ENCODE data around the gene FAM180A.

DNA sequence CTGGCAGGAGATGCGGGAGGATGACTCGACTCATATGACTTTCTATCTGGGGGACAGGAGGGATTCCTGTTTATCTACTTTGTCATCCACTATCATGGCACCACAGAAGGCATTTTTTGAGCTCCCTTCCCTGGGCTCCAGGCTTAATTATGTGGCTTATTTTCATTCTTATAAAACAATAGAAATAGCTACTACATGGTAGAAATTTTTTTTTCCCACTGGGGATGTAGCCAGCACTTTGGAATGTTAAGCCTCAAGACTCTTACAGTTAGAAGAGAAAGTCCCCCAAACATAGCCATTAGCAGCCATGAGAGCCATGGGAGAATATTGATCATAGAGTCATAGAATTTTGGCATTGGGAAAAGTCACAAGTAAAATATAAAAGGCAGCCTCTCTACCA, 14.6 kb upstream of the FAM180A start:
- TF ChIP-seq, protein P1, sequence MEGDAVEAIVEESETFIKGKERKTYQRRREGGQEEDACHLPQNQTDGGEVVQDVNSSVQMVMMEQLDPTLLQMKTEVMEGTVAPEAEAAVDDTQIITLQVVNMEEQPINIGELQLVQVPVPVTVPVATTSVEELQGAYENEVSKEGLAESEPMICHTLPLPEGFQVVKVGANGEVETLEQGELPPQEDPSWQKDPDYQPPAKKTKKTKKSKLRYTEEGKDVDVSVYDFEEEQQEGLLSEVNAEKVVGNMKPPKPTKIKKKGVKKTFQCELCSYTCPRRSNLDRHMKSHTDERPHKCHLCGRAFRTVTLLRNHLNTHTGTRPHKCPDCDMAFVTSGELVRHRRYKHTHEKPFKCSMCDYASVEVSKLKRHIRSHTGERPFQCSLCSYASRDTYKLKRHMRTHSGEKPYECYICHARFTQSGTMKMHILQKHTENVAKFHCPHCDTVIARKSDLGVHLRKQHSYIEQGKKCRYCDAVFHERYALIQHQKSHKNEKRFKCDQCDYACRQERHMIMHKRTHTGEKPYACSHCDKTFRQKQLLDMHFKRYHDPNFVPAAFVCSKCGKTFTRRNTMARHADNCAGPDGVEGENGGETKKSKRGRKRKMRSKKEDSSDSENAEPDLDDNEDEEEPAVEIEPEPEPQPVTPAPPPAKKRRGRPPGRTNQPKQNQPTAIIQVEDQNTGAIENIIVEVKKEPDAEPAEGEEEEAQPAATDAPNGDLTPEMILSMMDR (IDR thresholded peaks at IDR 0.05): no peak
- TF ChIP-seq TCF12 (IDR thresholded peaks at IDR 0.05) (no peak), EZH2phosphoT487 (IDR thresholded peaks at IDR 0.05; ENCODE audit: borderline replicate concordance, low read depth) (no peak), POLR2AphosphoS5 (IDR thresholded peaks at IDR 0.05; ENCODE audit: low read depth, low read length) (no peak), MXI1 (IDR thresholded peaks at IDR 0.05; ENCODE audit: low read depth, low read length) (no peak)
